Neural cell (in vitro differentiated cells): ENCODE results near the gene HDAC4. TPM values are rescaled to one million over a fixed set of nuclear protein-coding genes. Genes with fewer than 3 reads are reported as not detected.

Source experiments
- H2AFZ ChIP-seq: fragments of 200-600, 300-800 bp; sonication (generic), shearing (Covaris generic); 2 replicates; pipeline ENCODE4 v1.6.0; 2014; ENCODE audit warnings: low read depth, mild to moderate bottlenecking, antibody characterized with exemption, low read length, moderate library complexity
- H3F3A ChIP-seq: fragments of 200-600 bp; shearing (Covaris generic); 2 replicates; pipeline ENCODE4 v1.6.1; 2016; ENCODE audit warnings: mild to moderate bottlenecking, moderate library complexity, mixed read lengths, antibody characterized with exemption, low read length; ENCODE audit not compliant: insufficient read depth, poor library complexity, severe bottlenecking
- H3K27ac ChIP-seq: fragments of 200-600, 300-800 bp; sonication (generic), shearing (Covaris generic); 2 replicates; pipeline ENCODE4 v1.5.1; 2014; ENCODE audit warnings: mild to moderate bottlenecking, low read length, moderate library complexity
- H3K27me3 ChIP-seq: fragments of 300-800, 200-600 bp; sonication (generic), shearing (Covaris generic); 2 replicates; pipeline ENCODE4 v1.6.0; 2014; ENCODE audit warnings: mild to moderate bottlenecking, low read depth, low read length, moderate library complexity; ENCODE audit not compliant: insufficient read depth
- H3K36me3 ChIP-seq: fragments of 300-800, 200-600 bp; sonication (generic), shearing (Covaris generic); 2 replicates; pipeline ENCODE4 v1.5.1; 2014; ENCODE audit warnings: mild to moderate bottlenecking, antibody characterized with exemption, low read length, moderate library complexity; ENCODE audit not compliant: insufficient read depth
- H3K4me2 ChIP-seq: fragments of 300-800, 200-600 bp; sonication (generic), shearing (Covaris generic); 2 replicates; pipeline ENCODE4 v1.6.0; 2014; ENCODE audit warnings: mild to moderate bottlenecking, low read length
- H3K4me3 ChIP-seq: fragments of 300-800, 200-600 bp; sonication (generic), shearing (Covaris generic); 2 replicates; pipeline ENCODE4 v1.5.1; 2014; ENCODE audit warnings: mild to moderate bottlenecking, low read length, moderate library complexity
- H3K79me2 ChIP-seq: fragments of 200-600 bp; shearing (Covaris generic); replicated peaks from 2 replicates; pipeline ENCODE4 v1.6.0; 2014; ENCODE audit warnings: mild to moderate bottlenecking, low read length, moderate library complexity; ENCODE audit not compliant: insufficient read depth
- H3K9ac ChIP-seq: fragments of 300-800, 200-600 bp; sonication (generic), shearing (Covaris generic); 2 replicates; pipeline ENCODE4 v1.6.1; 2016; ENCODE audit warnings: mild to moderate bottlenecking, low read length, mixed read lengths
- H3K9me2 ChIP-seq: fragments of 200-600 bp; shearing (Covaris generic); 2 replicates; pipeline ENCODE4 v1.6.1; 2016; ENCODE audit warnings: mild to moderate bottlenecking, low read length, mixed read lengths; ENCODE audit not compliant: insufficient read depth
- H3K9me3 ChIP-seq: fragments of 200-600, 300-800 bp; sonication (generic), shearing (Covaris generic); 2 replicates; pipeline ENCODE4 v1.6.1; 2016; ENCODE audit warnings: mild to moderate bottlenecking, mixed run types, low read length, moderate library complexity, mixed read lengths
- H4K20me1 ChIP-seq: fragments of 200-600 bp; shearing (Covaris generic); 2 replicates; pipeline ENCODE4 v1.6.1; 2016; ENCODE audit warnings: mild to moderate bottlenecking, mixed run types; ENCODE audit not compliant: insufficient read depth
- CTCF ChIP-seq: fragments of 450-650 bp; IDR thresholded peaks from 2 replicates; pipeline ENCODE4 v1.5.1; 2014; ENCODE audit warnings: antibody characterized with exemption, mild to moderate bottlenecking, moderate library complexity; ENCODE audit not compliant: poor library complexity, severe bottlenecking
- EP300 ChIP-seq: fragments of 450-650 bp; conservative IDR thresholded peaks from 2 replicates; pipeline ENCODE4 v1.6.1; 2014; ENCODE audit warnings: antibody characterized with exemption, mild to moderate bottlenecking, moderate library complexity; ENCODE audit not compliant: poor library complexity, severe bottlenecking
- EZH2 ChIP-seq: fragments of 200-600, 300-800 bp; shearing (Covaris generic), sonication (generic); IDR thresholded peaks from 2 replicates; pipeline ENCODE4 v1.6.1; 2014; ENCODE audit warnings: antibody characterized with exemption, low read length, borderline replicate concordance, mild to moderate bottlenecking; ENCODE audit not compliant: insufficient read depth, poor library complexity, severe bottlenecking
- MXI1 ChIP-seq: fragments of 450-650 bp; conservative IDR thresholded peaks from 2 replicates; pipeline ENCODE4 v1.6.1; 2014; ENCODE audit warnings: antibody characterized with exemption, mild to moderate bottlenecking; ENCODE audit not compliant: poor library complexity, severe bottlenecking
- POLR2AphosphoS5 ChIP-seq: IDR thresholded peaks from 2 replicates; pipeline ENCODE4 v1.6.1; 2012
- RAD21 ChIP-seq: fragments of 450-650 bp; conservative IDR thresholded peaks from 2 replicates; pipeline ENCODE4 v1.6.1; 2014; ENCODE audit warnings: antibody characterized with exemption, mild to moderate bottlenecking, moderate library complexity
- REST ChIP-seq: IDR thresholded peaks from 2 replicates; pipeline ENCODE4 v1.6.1; 2012; ENCODE audit warnings: borderline replicate concordance
- SMC3 ChIP-seq: fragments of 450-650 bp; conservative IDR thresholded peaks from 2 replicates; pipeline ENCODE4 v1.6.1; 2014; ENCODE audit warnings: antibody characterized with exemption, mild to moderate bottlenecking, moderate library complexity; ENCODE audit not compliant: poor library complexity
- TAF1 ChIP-seq: IDR thresholded peaks from 2 replicates; pipeline ENCODE4 v1.6.1; 2012; ENCODE audit warnings: low read depth
- polyA plus RNA-seq: library from polyadenylated mRNA; depleted of rRNA; stranded (reverse); fragments of >200 nt; gene quantifications from 2 replicates; pipeline ENCODE4 v1.2.3, GENCODE V29; 2014

Gene HDAC4
- polyA plus RNA-seq, 1 donor from 2014 or later = 3.4 TPM

GRCh38 chr2:239048736-239049135, 352.1 kb downstream of the HDAC4 start:
- Histone ChIP-seq H3F3A (no peaks in the 10 kb centered on the region), H2AFZ (no peak overlapping the region), H3K36me3 (no peaks in the 10 kb centered on the region), H3K9ac (no peak overlapping the region), H3K4me2 (no peak overlapping the region), H3K4me3 (no peak overlapping the region), H3K9me3 (no peaks in the 10 kb centered on the region), H3K27me3 (no peaks in the 10 kb centered on the region), H3K9me2 (no peaks in the 10 kb centered on the region), H3K27ac (no peak overlapping the region), H4K20me1 (no peaks in the 10 kb centered on the region), H3K79me2 (no peaks in the 10 kb centered on the region)
- TF ChIP-seq REST (no peak), TAF1 (no peak), EZH2 (no peak), EP300 (no peak), MXI1 (no peak), CTCF (no peak), RAD21 (no peak), POLR2AphosphoS5 (no peak), SMC3 (no peak)

- no peak overlapping the region for H3K9ac ChIP-seq
- no peaks in the 10 kb centered on the region for H4K20me1 ChIP-seq
- no peak overlapping the region for H3K27ac ChIP-seq
- no peaks in the 10 kb centered on the region for H3K36me3 ChIP-seq
- no peaks in the 10 kb centered on the region for H3K9me3 ChIP-seq
- H3K4me3 ChIP-seq = no peak overlapping the region
- H3F3A ChIP-seq = no peaks in the 10 kb centered on the region
- H3K4me2 ChIP-seq = no peak overlapping the region
- no peaks in the 10 kb centered on the region for H3K9me2 ChIP-seq
- H3K79me2 ChIP-seq = no peaks in the 10 kb centered on the region
- H3K27me3 ChIP-seq = no peaks in the 10 kb centered on the region
- TF ChIP-seq EP300 = no peak
- H2AFZ ChIP-seq = no peak overlapping the region
Observed at GRCh38 chr2:239047861-239048260, 353.0 kb downstream of the HDAC4 start.

- no peaks in the 10 kb centered on the region for H3K27me3 ChIP-seq
- H2AFZ ChIP-seq = no peak overlapping the region
Observed at GRCh38 chr2:239047420-239047819, 353.4 kb downstream of the HDAC4 start.

More at GRCh38 chr2:239047420-239047819, 353.4 kb downstream of the HDAC4 start:
- H3F3A ChIP-seq = no peaks in the 10 kb centered on the region
- H3K79me2 ChIP-seq = no peaks in the 10 kb centered on the region
- H3K4me2 ChIP-seq = no peak overlapping the region
- no peak overlapping the region for H3K4me3 ChIP-seq
- H3K36me3 ChIP-seq = no peaks in the 10 kb centered on the region
- no peaks in the 10 kb centered on the region for H4K20me1 ChIP-seq
- H3K9me3 ChIP-seq = no peaks in the 10 kb centered on the region
- no peak overlapping the region for H3K9ac ChIP-seq
- no peak overlapping the region for H3K27ac ChIP-seq
- TF ChIP-seq RAD21 (no peak), POLR2AphosphoS5 (no peak), REST (no peak), EZH2 (no peak), CTCF (no peak), MXI1 (no peak), SMC3 (no peak)
- no peaks in the 10 kb centered on the region for H3K9me2 ChIP-seq
